Mesodermal cell (in vitro differentiated cells): ENCODE results near the gene PYDC1.

Source experiments
- H3K27ac ChIP-seq: 2 replicates; pipeline ENCODE4 v1.7.0; 2013; ENCODE audit warnings: mild to moderate bottlenecking, low read depth, low read length, moderate library complexity; ENCODE audit not compliant: severe bottlenecking
- H3K36me3 ChIP-seq: 2 replicates; pipeline ENCODE4 v1.7.1; 2013; ENCODE audit warnings: mild to moderate bottlenecking, low read length, moderate library complexity; ENCODE audit not compliant: control insufficient read depth, insufficient read depth
- H3K4me1 ChIP-seq: one replicate; pipeline ENCODE4 v1.7.1; 2013; ENCODE audit warnings: mild to moderate bottlenecking, low read length; ENCODE audit not compliant: insufficient read depth, control insufficient read depth, poor library complexity, severe bottlenecking
- H3K4me3 ChIP-seq: 2 replicates; pipeline ENCODE4 v1.7.0; 2013; ENCODE audit warnings: low read length, control low read depth, mild to moderate bottlenecking; ENCODE audit not compliant: insufficient read depth, poor library complexity, severe bottlenecking; ENCODE audit errors: extremely low read depth
- H3K9me3 ChIP-seq: 2 replicates; pipeline ENCODE4 v1.7.1; 2013; ENCODE audit warnings: mild to moderate bottlenecking, low read length, moderate library complexity; ENCODE audit not compliant: control insufficient read depth
- WGBS, 2 experiments: methylation state at CpG; one replicate each; pipeline ENCODE4 v1.1.5; 2013; ENCODE audit warnings: missing lambda C conversion rate in 2 of 2; ENCODE audit not compliant: insufficient coverage in 2 of 2; 5-methylcytosine and 5-hydroxymethylcytosine counted together

Gene PYDC1

DNA sequence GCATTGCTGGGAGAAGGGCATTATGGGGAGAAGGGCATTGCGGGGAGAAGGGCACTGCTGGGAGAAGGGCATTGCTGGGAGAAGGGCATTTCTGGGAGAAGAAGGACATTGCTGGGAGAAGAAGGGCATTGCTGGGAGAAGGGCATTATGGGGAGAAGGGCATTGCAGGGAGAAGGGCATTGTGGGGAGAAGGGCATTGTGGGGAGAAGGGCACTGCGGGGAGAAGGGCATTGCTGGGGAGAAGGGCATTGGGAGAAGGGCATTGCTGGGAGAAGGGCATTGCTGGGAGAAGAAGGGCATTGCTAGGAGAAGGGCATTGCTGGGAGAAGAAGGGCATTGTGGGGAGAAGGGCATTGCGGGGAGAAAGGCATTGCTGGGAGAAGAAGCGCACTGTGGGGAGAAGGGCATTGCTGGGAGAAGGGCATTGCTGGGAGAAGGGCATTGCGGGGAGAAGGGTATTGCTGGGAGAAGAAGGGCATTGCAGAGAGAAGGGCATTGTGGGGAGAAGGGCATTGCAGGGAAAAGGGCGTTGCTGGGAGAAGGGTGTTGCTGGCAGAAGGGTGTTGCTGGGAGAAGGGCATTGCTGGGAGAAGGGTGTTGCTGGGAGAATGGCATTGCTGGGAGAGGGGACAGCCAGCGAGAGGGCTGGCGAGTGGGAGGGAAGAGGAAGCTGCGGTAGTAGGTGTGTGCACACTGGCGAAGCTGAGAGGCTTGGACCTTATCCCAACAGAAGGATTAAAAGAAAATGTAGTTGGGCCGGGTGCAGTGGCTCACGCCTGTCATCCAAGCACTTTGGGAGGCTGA is 4.6 kb upstream of the PYDC1 start:
- Histone ChIP-seq H3K27ac (no peak overlapping the region), H3K4me1 (peaks cover 2% of the 10 kb centered on the region), H3K4me3 (no peak overlapping the region), H3K36me3 (no peaks in the 10 kb centered on the region), H3K9me3 (no peaks in the 10 kb centered on the region)
- 85 to 92% methylated on average over 12 of the region's 12 CpGs for WGBS, 2 experiments

DNA sequence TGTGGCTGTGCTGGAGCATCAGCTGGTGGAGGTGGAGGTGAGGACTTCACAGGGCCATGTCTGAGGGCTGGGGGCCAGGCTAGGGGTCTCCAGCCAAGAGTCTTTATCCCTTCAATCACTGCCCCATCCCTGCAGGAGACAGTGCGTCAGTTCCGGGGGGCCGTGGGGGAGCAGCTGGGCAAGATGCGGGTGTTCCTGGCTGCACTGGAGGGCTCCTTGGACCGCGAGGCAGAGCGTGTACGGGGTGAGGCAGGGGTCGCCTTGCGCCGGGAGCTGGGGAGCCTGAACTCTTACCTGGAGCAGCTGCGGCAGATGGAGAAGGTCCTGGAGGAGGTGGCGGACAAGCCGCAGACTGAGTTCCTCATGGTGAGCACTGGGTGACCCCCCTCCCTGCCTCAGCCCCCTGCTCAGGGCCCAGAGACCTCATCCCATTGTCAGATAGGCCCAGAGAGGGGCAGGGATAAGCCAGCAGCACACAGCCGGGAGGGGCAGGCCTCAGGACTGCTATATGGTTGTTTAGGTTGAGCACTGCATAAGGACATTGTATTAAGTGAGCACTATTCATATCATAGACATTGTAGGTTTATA is 2.3 kb upstream of the PYDC1 start:
- peaks cover 10% of the 10 kb centered on the region for H3K4me1 ChIP-seq
- H3K9me3 ChIP-seq = no peaks in the 10 kb centered on the region
- H3K4me3 ChIP-seq = no peak overlapping the region
- H3K27ac ChIP-seq = no peak overlapping the region
- H3K36me3 ChIP-seq = no peaks in the 10 kb centered on the region
- WGBS, 2 experiments = 94% methylated on average over 12 to 13 of the region's 15 CpGs

DNA sequence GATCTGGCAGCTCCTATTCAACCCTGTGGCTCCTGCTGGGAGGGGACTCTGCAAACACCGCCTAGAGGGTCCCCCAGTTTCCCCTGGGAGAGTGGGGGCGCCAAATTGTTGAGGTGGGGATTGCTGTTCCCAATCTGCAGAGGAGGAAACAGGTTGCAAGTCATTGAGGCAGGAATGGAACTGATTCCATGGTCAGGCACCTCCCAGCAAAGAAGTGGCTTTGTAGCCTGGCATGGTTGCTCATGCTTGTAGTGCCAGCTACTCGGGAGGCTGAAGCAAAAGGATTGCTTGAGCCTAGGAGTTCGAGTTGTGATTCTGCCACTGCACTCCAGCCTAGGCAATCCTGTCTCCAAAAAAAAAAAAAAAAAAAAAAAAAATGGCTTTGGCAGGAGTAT is 198 bp upstream of the PYDC1 start:
- H3K27ac ChIP-seq = no peak overlapping the region
- H3K9me3 ChIP-seq = no peaks in the 10 kb centered on the region
- WGBS, 2 experiments = 28 to 34% methylated on average over 2 to 3 of the region's 4 CpGs
- H3K4me1 ChIP-seq = peaks cover 10% of the 10 kb centered on the region
- H3K36me3 ChIP-seq = no peaks in the 10 kb centered on the region
- no peak overlapping the region for H3K4me3 ChIP-seq

DNA sequence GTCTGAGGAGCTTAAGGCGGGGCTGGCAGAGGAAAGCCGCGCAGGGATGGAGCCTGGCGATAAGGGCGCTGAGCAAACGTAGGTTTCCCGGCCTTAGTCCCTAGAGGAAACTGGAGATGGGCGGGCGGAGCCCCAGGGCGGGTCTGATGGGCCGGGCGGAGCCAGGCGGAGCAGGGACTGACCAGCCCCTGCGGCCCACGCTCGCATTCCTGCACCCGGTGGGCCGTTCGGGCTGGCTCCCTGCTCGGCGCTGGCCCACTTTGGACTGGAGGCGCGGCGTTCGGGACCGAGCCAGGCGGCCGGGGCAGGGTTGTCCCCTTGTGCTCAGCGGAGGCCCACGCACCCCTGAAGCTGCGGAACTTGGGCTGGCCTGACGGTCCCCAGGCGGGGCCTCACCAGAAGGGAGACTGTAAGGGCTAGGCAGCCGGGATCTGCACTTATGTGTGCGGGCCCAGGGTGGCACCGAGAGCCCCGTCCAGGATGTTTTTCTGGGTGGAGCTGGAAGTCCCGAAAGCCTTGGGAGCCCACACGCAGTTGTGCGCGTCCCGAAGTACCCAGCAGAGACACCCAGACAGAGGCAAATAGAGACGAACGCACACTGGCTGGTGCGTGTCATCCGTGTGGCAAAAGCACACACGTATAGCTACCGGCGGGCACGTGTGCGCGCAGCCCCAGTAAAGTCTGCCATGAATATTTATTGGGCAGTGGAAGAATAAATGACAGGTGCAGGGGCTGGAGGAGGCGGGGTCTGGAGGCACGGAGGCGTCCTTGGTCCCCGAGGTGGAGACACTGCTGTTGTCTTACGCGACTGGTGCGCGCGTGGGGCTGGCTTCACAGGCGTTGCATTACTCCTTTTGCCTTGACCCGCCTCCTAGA is 1.4 kb downstream of the PYDC1 start:
- no peaks in the 10 kb centered on the region for H3K9me3 ChIP-seq
- no peak overlapping the region for H3K27ac ChIP-seq
- whole genome bisulfite sequencing, 2 experiments = 1 to 2% methylated on average over 61 to 63 of the region's 63 CpGs
- peak overlapping the region; percentile 31 for H3K4me3 ChIP-seq
- H3K4me1 ChIP-seq = peaks cover 10% of the 10 kb centered on the region
- no peaks in the 10 kb centered on the region for H3K36me3 ChIP-seq

DNA sequence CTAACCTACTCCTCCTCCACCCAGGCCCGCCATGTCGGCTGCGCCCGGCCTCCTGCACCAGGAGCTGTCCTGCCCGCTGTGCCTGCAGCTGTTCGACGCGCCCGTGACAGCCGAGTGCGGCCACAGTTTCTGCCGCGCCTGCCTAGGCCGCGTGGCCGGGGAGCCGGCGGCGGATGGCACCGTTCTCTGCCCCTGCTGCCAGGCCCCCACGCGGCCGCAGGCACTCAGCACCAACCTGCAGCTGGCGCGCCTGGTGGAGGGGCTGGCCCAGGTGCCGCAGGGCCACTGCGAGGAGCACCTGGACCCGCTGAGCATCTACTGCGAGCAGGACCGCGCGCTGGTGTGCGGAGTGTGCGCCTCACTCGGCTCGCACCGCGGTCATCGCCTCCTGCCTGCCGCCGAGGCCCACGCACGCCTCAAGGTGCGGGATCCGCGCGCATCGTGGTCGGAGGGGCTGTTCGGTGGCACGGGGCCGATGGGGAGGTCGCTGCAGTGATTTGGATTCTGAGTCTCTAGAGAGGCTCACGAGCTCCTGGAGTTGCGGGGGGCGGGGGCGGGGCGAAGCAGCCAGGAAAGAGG is 2.1 kb downstream of the PYDC1 start:
- Histone ChIP-seq H3K36me3 (no peaks in the 10 kb centered on the region), H3K27ac (no peak overlapping the region)
- WGBS, 2 experiments = 3 to 4% methylated on average over 51 to 57 of the region's 58 CpGs

DNA sequence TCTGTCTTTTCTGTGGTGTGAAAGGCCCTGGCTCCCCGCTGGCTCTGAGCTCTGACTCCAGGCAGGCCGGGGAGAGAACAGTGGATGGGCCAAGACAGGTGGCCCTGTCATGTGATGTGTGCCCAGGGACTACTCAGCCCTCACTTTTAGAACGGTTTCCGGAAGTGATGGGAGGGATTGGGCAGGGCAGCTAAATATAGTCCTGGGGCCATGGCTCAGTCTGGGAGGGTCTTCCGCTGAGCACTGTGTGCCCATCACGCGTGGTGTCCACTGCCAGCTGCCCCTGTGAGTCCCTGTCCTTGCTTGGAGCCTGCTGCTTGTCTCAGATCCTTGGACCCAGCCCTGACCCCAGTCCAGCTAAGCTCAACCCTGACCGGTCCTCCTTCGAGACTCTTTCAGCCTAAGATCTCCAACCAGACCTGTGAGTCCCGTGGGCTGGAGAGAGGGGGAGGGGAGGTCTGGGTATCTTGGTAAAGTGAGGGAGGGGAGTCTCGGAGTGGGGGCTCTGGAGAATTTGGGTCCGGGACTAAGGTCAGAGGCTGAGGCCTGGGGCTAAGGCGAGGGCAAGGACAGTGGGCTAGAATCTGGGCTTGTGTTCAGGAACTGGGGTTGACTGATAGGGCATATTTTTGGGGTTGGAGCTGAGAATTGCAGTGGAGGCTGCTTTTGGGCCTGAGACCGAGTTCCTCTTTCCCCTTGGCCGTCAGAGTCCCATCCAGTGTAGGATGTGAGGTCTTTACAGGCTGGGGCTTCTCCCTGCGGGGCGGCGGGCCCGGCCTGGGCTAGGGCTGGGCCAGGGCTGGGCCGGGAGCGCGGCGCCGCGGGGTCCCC is 2.8 kb downstream of the PYDC1 start, which contains the start of gene TRIM72:
Gene TRIM72 (plus strand): TSS at position 243 of the 831 bp plus-strand sequence. CDS start 620 bp downstream, outside the sequence.
- Histone ChIP-seq H3K9me3 (no peaks in the 10 kb centered on the region), H3K27ac (no peak within 1 kb of the TSS), H3K4me3 (peak within 1 kb of the TSS; percentile 31), H3K36me3 (no peaks in the 10 kb centered on the region), H3K4me1 (peaks cover 10% of the 10 kb centered on the region)
- WGBS, 2 experiments = 48 to 65% methylated on average over 14 to 15 of the region's 25 CpGs

More for the DNA sequence above, 2.1 kb downstream of the PYDC1 start:
- Histone ChIP-seq H3K9me3 (no peaks in the 10 kb centered on the region), H3K4me3 (peak overlapping the region; percentile 31), H3K4me1 (peaks cover 10% of the 10 kb centered on the region)

DNA sequence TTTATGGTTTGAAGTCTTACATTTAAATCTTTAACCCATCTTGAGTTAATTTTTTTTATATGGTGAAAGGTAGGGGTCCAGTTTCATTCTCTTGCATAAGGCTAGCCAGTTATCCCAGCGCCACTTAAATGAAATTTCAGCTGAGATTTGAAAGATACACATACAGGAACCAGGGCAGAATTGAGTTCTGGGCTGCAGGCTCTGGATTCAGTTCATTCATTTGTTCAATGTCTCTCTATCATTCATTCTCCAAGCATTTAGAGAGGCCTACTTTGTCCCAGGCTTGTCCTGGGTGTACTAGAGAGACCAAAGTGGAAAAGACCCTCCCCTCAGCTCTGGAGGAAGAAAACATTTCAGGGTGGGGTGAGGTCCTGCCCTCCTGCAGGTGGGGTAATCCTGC is 3.6 kb downstream of the PYDC1 start:
- peaks cover 10% of the 10 kb centered on the region for H3K4me1 ChIP-seq
- no peak overlapping the region for H3K4me3 ChIP-seq
- 100% methylated on average over 1 of the region's 1 CpG; no CpG with 5 or more reads in 1 of the 2 experiments for whole genome bisulfite sequencing, 2 experiments
- H3K27ac ChIP-seq = no peak overlapping the region
- no peaks in the 10 kb centered on the region for H3K36me3 ChIP-seq
- H3K9me3 ChIP-seq = no peaks in the 10 kb centered on the region

DNA sequence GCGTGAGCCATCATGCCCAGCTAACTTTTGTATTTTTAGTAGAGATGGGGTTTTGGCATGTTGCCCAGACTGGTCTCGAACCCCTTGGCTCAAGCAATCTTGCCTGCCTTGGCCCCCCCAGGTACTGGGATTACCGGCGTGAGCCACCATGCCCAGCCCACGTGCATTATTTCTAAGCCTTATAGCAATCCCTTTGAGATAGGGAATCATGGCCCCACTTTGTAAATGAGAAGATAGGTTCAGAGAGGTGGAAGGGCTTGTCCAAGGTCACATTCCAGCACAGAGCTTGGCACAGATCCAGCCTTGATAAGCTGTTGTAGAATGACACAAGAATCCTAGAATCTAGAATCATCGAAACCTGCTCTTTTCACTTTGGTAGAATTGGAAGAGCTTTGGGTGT is 10.2 kb downstream of the PYDC1 start:
- WGBS, 2 experiments = 90 to 95% methylated on average over 4 of the region's 6 CpGs
- no peak overlapping the region for H3K27ac ChIP-seq
- no peaks in the 10 kb centered on the region for H3K36me3 ChIP-seq
- H3K4me3 ChIP-seq = no peak overlapping the region
- peaks cover 5% of the 10 kb centered on the region for H3K4me1 ChIP-seq
- no peaks in the 10 kb centered on the region for H3K9me3 ChIP-seq

DNA sequence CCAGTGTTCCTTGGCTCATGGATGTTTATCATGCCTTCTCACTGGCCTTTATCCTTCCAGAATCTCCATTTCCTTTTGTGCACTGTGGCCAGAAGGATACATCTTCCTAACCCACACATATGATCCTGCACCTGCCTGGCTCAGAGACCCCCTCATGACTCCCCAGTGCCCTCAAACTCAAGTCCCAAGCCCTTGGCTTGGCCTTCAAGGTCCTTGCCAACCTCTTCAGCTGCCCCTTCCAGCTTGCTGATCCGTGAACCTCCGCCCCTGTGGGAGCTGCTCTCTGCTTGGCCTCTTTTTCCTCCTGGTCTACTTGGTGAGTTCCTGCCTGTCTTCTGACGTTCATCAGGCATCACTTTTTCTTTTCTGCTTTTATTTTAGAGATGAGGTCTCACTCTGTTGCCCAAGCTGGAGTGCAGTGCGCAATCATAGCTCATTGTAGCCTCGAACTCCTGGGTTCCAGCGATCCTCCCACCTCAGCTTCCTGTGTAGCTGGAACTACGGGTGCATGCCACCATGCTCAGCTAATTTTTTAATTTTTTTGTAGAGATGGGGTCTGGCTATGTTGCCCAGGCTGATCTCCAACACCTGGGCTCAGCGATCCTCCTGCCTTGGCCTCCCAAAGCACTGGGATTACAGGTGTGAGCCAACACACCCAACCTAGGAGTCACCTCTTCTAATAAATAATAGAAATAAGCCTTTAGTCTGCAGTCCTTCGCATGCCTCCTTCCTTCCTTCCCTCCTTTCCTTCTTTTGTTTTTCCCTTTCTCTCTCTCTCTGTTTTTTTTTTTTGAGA is 11.9 kb downstream of the PYDC1 start:
- Histone ChIP-seq H3K36me3 (peaks cover under 1% of the 10 kb centered on the region), H3K4me3 (no peak overlapping the region), H3K27ac (no peak overlapping the region), H3K4me1 (peaks cover 8% of the 10 kb centered on the region), H3K9me3 (no peaks in the 10 kb centered on the region)
- WGBS, 2 experiments = 76 to 92% methylated on average over 7 of the region's 9 CpGs
